GM23338 (cell line): Measurements from ENCODE around the gene SLC16A7. TPM values are rescaled to one million over a fixed set of nuclear protein-coding genes. Genes with fewer than 3 reads are reported as not detected.

ENCODE experiments used
- ATAC-seq: fragments of 200-7000 bp; cut with Tn5 transposase; 3 replicates; pipeline ENCODE4 v1.9.1; 2020
- DNase-seq: peaks from one replicate; pipeline ENCODE4 v3.0.0-alpha.2; 2015; ENCODE audit warnings: low spot score
- H2AFZ ChIP-seq: fragments of 200-600 bp; sonication (generic); 2 replicates; pipeline ENCODE4 v1.8.0; 2016; ENCODE audit warnings: antibody characterized with exemption, mild to moderate bottlenecking, moderate library complexity
- H3F3A ChIP-seq: fragments of 200-600 bp; sonication (generic); replicated peaks from 2 replicates; pipeline ENCODE4 v1.8.0; 2017; ENCODE audit warnings: antibody characterized with exemption, mixed run types, low read depth
- H3K27ac ChIP-seq: fragments of 200-600 bp; sonication (generic); 2 replicates; pipeline ENCODE4 v1.6.1; 2016; ENCODE audit warnings: low read depth
- H3K27me3 ChIP-seq: fragments of 200-600 bp; sonication (generic); 2 replicates; pipeline ENCODE4 v1.8.0; 2016; ENCODE audit warnings: mild to moderate bottlenecking, mixed run types, moderate library complexity; ENCODE audit not compliant: insufficient read depth
- H3K36me3 ChIP-seq: fragments of 200-600 bp; sonication (generic); 2 replicates; pipeline ENCODE4 v1.8.0; 2016; ENCODE audit warnings: mild to moderate bottlenecking; ENCODE audit not compliant: insufficient read depth
- H3K4me1 ChIP-seq: fragments of 200-600 bp; sonication (generic); 2 replicates; pipeline ENCODE4 v1.8.0; 2016; ENCODE audit warnings: mild to moderate bottlenecking, moderate library complexity; ENCODE audit not compliant: insufficient read depth
- H3K4me2 ChIP-seq: fragments of 200-600 bp; sonication (generic); 2 replicates; pipeline ENCODE4 v1.7.1; 2017; ENCODE audit warnings: mixed run types
- H3K4me3 ChIP-seq: fragments of 200-600 bp; sonication (generic); 2 replicates; pipeline ENCODE4 v1.6.1; 2016; ENCODE audit warnings: mixed run types
- H3K79me2 ChIP-seq: fragments of 200-600 bp; sonication (generic); replicated peaks from 2 replicates; pipeline ENCODE4 v1.8.0; 2017; ENCODE audit warnings: mild to moderate bottlenecking; ENCODE audit not compliant: insufficient read depth
- H3K9me2 ChIP-seq: fragments of 200-600 bp; sonication (generic); 2 replicates; pipeline ENCODE4 v1.8.0; 2017; ENCODE audit not compliant: insufficient read depth
- H4K20me1 ChIP-seq: fragments of 200-600 bp; sonication (generic); replicated peaks from 2 replicates; pipeline ENCODE4 v1.8.0; 2017; ENCODE audit warnings: mild to moderate bottlenecking; ENCODE audit not compliant: insufficient read depth
- H3K27ac Mint-ChIP-seq: 2 replicates; pipeline ENCODE4 v1.8.0; 2020; ENCODE audit warnings: inconsistent platforms, mild to moderate bottlenecking, moderate library complexity, mixed read lengths
- H3K27me3 Mint-ChIP-seq: 3 replicates; pipeline ENCODE4 v1.8.0; 2022; ENCODE audit warnings: low read depth, mild to moderate bottlenecking, moderate library complexity, mixed read lengths, inconsistent platforms; ENCODE audit not compliant: insufficient read depth, poor library complexity
- H3K36me3 Mint-ChIP-seq: 3 replicates; pipeline ENCODE4 v1.8.0; 2021; ENCODE audit warnings: low read depth, mild to moderate bottlenecking, inconsistent platforms, moderate library complexity, mixed read lengths
- H3K4me1 Mint-ChIP-seq: 3 replicates; pipeline ENCODE4 v1.8.0; 2020; ENCODE audit warnings: mild to moderate bottlenecking, inconsistent platforms, mixed read lengths
- H3K4me3 Mint-ChIP-seq: 3 replicates; pipeline ENCODE4 v1.8.0; 2021; ENCODE audit warnings: moderate library complexity, mild to moderate bottlenecking, inconsistent platforms, mixed read lengths
- H3K9me3 Mint-ChIP-seq: 3 replicates; pipeline ENCODE4 v1.8.0; 2020; ENCODE audit warnings: moderate library complexity, mild to moderate bottlenecking, inconsistent platforms, mixed read lengths
- CREB1 ChIP-seq: fragments of 250-450 bp; sonication (Bioruptor Pico); IDR thresholded peaks from 2 replicates; pipeline ENCODE4 v1.5.0; 2020; ENCODE audit warnings: low read depth, mild to moderate bottlenecking, moderate library complexity
- ETS1 ChIP-seq: IDR thresholded peaks from 2 replicates; pipeline ENCODE4 v1.6.1; 2016; ENCODE audit warnings: antibody characterized with exemption
- EZH2 ChIP-seq: fragments of 200-600 bp; sonication (generic); IDR thresholded peaks from one replicate; pipeline ENCODE4 v1.8.0; 2017; ENCODE audit warnings: antibody characterized with exemption, mild to moderate bottlenecking, low read depth; ENCODE audit not compliant: unreplicated experiment
- EZH2phosphoT487 ChIP-seq: fragments of 200-600 bp; sonication (generic); IDR thresholded peaks from one replicate; pipeline ENCODE4 v1.8.1; 2018; ENCODE audit warnings: antibody characterized with exemption; ENCODE audit not compliant: unreplicated experiment
- POLR2AphosphoS5 ChIP-seq: IDR thresholded peaks from 2 replicates; pipeline ENCODE4 v1.6.1; 2016; ENCODE audit warnings: antibody characterized with exemption, low read depth
- REST ChIP-seq: IDR thresholded peaks from one replicate; pipeline ENCODE4 v1.6.1; 2018; ENCODE audit warnings: antibody characterized with exemption; ENCODE audit not compliant: unreplicated experiment
- STAT1 ChIP-seq: IDR thresholded peaks from one replicate; pipeline ENCODE4 v1.6.1; 2016; ENCODE audit warnings: antibody characterized with exemption; ENCODE audit not compliant: unreplicated experiment
- ZNF114 ChIP-seq: fragments of 250-450 bp; sonication (Bioruptor Pico); IDR thresholded peaks from 2 replicates; pipeline ENCODE4 v1.5.0; 2020; ENCODE audit warnings: mild to moderate bottlenecking, moderate library complexity
- ZNF331 ChIP-seq: fragments of 250-450 bp; sonication (Bioruptor Pico); IDR thresholded peaks from 2 replicates; pipeline ENCODE4 v1.5.0; 2020; ENCODE audit warnings: low read depth, mild to moderate bottlenecking, moderate library complexity
- polyA plus RNA-seq: library from polyadenylated mRNA; unstranded; fragments of >200 nt; fragmentation: Nextera tagmentation; extraction: Ambion mirVana; gene quantifications from 2 replicates; pipeline ENCODE4 v1.2.1, GENCODE V29; 2016
- total RNA-seq: library from RNA; depleted of rRNA; stranded (reverse); fragments of >200 nt; shearing (Covaris generic); gene quantifications from 2 replicates; pipeline ENCODE4 v1.2.3, GENCODE V29; 2014
- TF ChIP-seq, protein P1 (sequence below): fragments of 250-450 bp; sonication (Bioruptor Pico); IDR thresholded peaks from 2 replicates; pipeline ENCODE4 v1.5.0; 2020; ENCODE audit warnings: mild to moderate bottlenecking, moderate library complexity
- TF ChIP-seq, protein P2 (sequence below), 2 experiments: fragments of 200-600 bp in 1 of 2; sonication (generic) in 1 of 2; conservative IDR thresholded peaks; 2 replicates each; pipeline versions ENCODE4 v1.5.1 to v1.6.1; 2016 to 2017; ENCODE audit warnings: antibody characterized with exemption in 2 of 2, low read depth in 2 of 2, mild to moderate bottlenecking in 2 of 2, moderate library complexity in 1 of 2

The SLC16A7 gene
- total and polyA plus RNA-seq, 2 experiments from 2014 or later = 2.8 to 4.3 TPM

GRCh38 chr12:59583003-59583712, 12.7 kb upstream of the SLC16A7 start:
- H2AFZ ChIP-seq = no peak overlapping the region
- Mint-ChIP-seq H3K27ac (no peak overlapping the region), H3K27me3 (no peaks in the 10 kb centered on the region), H3K36me3 (no peaks in the 10 kb centered on the region), H3K4me1 (no peaks in the 10 kb centered on the region), H3K4me3 (no peak overlapping the region), H3K9me3 (no peaks in the 10 kb centered on the region)
- H3K27ac ChIP-seq = no peak overlapping the region
- no peaks in the 10 kb centered on the region for H3F3A ChIP-seq
- H3K27me3 ChIP-seq = no peaks in the 10 kb centered on the region
- DNase-seq (no peak), ATAC-seq (no peak)
- no peaks in the 10 kb centered on the region for H3K36me3 ChIP-seq
- TF ChIP-seq, protein P1, sequence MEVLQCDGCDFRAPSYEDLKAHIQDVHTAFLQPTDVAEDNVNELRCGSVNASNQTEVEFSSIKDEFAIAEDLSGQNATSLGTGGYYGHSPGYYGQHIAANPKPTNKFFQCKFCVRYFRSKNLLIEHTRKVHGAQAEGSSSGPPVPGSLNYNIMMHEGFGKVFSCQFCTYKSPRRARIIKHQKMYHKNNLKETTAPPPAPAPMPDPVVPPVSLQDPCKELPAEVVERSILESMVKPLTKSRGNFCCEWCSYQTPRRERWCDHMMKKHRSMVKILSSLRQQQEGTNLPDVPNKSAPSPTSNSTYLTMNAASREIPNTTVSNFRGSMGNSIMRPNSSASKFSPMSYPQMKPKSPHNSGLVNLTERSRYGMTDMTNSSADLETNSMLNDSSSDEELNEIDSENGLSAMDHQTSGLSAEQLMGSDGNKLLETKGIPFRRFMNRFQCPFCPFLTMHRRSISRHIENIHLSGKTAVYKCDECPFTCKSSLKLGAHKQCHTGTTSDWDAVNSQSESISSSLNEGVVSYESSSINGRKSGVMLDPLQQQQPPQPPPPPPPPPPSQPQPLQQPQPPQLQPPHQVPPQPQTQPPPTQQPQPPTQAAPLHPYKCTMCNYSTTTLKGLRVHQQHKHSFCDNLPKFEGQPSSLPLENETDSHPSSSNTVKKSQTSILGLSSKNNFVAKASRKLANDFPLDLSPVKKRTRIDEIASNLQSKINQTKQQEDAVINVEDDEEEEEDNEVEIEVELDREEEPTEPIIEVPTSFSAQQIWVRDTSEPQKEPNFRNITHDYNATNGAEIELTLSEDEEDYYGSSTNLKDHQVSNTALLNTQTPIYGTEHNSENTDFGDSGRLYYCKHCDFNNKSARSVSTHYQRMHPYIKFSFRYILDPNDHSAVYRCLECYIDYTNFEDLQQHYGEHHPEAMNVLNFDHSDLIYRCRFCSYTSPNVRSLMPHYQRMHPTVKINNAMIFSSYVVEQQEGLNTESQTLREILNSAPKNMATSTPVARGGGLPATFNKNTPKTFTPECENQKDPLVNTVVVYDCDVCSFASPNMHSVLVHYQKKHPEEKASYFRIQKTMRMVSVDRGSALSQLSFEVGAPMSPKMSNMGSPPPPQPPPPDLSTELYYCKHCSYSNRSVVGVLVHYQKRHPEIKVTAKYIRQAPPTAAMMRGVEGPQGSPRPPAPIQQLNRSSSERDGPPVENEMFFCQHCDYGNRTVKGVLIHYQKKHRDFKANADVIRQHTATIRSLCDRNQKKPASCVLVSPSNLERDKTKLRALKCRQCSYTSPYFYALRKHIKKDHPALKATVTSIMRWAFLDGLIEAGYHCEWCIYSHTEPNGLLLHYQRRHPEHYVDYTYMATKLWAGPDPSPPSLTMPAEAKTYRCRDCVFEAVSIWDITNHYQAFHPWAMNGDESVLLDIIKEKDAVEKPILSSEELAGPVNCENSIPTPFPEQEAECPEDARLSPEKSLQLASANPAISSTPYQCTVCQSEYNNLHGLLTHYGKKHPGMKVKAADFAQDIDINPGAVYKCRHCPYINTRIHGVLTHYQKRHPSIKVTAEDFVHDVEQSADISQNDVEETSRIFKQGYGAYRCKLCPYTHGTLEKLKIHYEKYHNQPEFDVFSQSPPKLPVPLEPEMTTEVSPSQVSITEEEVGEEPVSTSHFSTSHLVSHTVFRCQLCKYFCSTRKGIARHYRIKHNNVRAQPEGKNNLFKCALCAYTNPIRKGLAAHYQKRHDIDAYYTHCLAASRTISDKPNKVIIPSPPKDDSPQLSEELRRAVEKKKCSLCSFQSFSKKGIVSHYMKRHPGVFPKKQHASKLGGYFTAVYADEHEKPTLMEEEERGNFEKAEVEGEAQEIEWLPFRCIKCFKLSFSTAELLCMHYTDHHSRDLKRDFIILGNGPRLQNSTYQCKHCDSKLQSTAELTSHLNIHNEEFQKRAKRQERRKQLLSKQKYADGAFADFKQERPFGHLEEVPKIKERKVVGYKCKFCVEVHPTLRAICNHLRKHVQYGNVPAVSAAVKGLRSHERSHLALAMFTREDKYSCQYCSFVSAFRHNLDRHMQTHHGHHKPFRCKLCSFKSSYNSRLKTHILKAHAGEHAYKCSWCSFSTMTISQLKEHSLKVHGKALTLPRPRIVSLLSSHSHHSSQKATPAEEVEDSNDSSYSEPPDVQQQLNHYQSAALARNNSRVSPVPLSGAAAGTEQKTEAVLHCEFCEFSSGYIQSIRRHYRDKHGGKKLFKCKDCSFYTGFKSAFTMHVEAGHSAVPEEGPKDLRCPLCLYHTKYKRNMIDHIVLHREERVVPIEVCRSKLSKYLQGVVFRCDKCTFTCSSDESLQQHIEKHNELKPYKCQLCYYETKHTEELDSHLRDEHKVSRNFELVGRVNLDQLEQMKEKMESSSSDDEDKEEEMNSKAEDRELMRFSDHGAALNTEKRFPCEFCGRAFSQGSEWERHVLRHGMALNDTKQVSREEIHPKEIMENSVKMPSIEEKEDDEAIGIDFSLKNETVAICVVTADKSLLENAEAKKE = no peak
- TF ChIP-seq ETS1 (no peak), POLR2AphosphoS5 (no peak), ZNF331 (CRISPR knock-in tag) (no peak), CREB1 (CRISPR knock-in tag) (no peak), EZH2 (no peak), STAT1 (no peak), REST (no peak), EZH2phosphoT487 (no peak), ZNF114 (CRISPR knock-in tag) (no peak)
- TF ChIP-seq, protein P2, sequence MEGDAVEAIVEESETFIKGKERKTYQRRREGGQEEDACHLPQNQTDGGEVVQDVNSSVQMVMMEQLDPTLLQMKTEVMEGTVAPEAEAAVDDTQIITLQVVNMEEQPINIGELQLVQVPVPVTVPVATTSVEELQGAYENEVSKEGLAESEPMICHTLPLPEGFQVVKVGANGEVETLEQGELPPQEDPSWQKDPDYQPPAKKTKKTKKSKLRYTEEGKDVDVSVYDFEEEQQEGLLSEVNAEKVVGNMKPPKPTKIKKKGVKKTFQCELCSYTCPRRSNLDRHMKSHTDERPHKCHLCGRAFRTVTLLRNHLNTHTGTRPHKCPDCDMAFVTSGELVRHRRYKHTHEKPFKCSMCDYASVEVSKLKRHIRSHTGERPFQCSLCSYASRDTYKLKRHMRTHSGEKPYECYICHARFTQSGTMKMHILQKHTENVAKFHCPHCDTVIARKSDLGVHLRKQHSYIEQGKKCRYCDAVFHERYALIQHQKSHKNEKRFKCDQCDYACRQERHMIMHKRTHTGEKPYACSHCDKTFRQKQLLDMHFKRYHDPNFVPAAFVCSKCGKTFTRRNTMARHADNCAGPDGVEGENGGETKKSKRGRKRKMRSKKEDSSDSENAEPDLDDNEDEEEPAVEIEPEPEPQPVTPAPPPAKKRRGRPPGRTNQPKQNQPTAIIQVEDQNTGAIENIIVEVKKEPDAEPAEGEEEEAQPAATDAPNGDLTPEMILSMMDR (conservative IDR thresholded peaks at IDR 0.05; ENCODE audit: low read depth in 2 of 2) = no peak
- H3K79me2 ChIP-seq = no peaks in the 10 kb centered on the region
- H3K4me1 ChIP-seq = no peaks in the 10 kb centered on the region
- no peaks in the 10 kb centered on the region for H3K9me2 ChIP-seq
- no peaks in the 10 kb centered on the region for H4K20me1 ChIP-seq
- no peak overlapping the region for H3K4me2 ChIP-seq
- no peak overlapping the region for H3K4me3 ChIP-seq
